BLaER1 (cell line): ENCODE data around the gene CD247.

Source experiments
- H3K27ac ChIP-seq: shearing (Covaris generic); formaldehyde crosslinking; 2 replicates; pipeline ENCODE4 v1.8.1; 2022
- H3K27me3 ChIP-seq: shearing (Covaris generic); formaldehyde crosslinking; 2 replicates; pipeline ENCODE4 v1.8.1; 2022
- H3K36me3 ChIP-seq: shearing (Covaris generic); formaldehyde crosslinking; 2 replicates; pipeline ENCODE4 v1.8.1; 2022
- H3K4me1 ChIP-seq: shearing (Covaris generic); formaldehyde crosslinking; 2 replicates; pipeline ENCODE4 v1.8.1; 2022
- H3K4me2 ChIP-seq: shearing (Covaris generic); formaldehyde crosslinking; 2 replicates; pipeline ENCODE4 v1.8.1; 2022
- H3K4me3 ChIP-seq: shearing (Covaris generic); formaldehyde crosslinking; 2 replicates; pipeline ENCODE4 v1.8.1; 2022
- H3K9ac ChIP-seq: shearing (Covaris generic); formaldehyde crosslinking; 2 replicates; pipeline ENCODE4 v1.8.1; 2022
- H3K9me3 ChIP-seq: shearing (Covaris generic); formaldehyde crosslinking; 2 replicates; pipeline ENCODE4 v1.8.1; 2022
- H4K20me1 ChIP-seq: shearing (Covaris generic); formaldehyde crosslinking; 2 replicates; pipeline ENCODE4 v1.8.1; 2022
- Cebpa-rat ChIP-seq: shearing (Covaris generic); IDR thresholded peaks from 2 replicates; pipeline ENCODE4 v1.8.1; 2022

Gene CD247

GRCh38 chr1:167526667-167527383 lies 8.5 kb upstream of the CD247 start:
- Histone ChIP-seq H3K27ac (no peak overlapping the region), H4K20me1 (no peaks in the 10 kb centered on the region), H3K36me3 (no peaks in the 10 kb centered on the region), H3K27me3 (no peaks in the 10 kb centered on the region), H3K9ac (no peak overlapping the region), H3K9me3 (peaks cover 10% of the 10 kb centered on the region; the same call in 1 of the 2 replicates), H3K4me2 (no peak overlapping the region), H3K4me1 (no peaks in the 10 kb centered on the region), H3K4me3 (no peak overlapping the region)
- no peak for TF ChIP-seq Cebpa-rat

DNA sequence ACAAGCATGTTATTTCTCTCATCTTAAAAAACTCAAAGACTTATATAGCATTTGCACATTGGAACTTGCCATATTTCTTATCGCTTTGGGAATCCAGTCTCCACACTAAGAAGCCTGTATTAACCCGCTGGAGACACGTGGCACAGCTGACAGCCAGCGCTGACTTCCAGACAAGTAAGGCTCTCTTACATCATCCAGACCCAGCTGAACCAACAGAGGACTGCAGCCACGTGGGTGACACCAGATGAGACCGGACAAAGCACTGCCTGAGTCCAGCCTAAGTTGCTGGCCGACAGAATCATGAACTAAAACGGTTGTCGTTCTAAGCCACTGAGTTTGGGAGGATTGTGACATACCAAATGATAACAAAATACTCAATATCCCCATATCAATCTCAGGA lies 6.3 kb upstream of the CD247 start:
- Histone ChIP-seq H3K4me3 (no peak overlapping the region), H3K36me3 (no peaks in the 10 kb centered on the region), H4K20me1 (no peaks in the 10 kb centered on the region), H3K9ac (no peak overlapping the region), H3K27me3 (no peaks in the 10 kb centered on the region), H3K4me2 (no peak overlapping the region), H3K27ac (no peak overlapping the region), H3K4me1 (no peaks in the 10 kb centered on the region), H3K9me3 (peaks cover 10% of the 10 kb centered on the region; the same call in 1 of the 2 replicates)
- TF ChIP-seq Cebpa-rat, result no peak

- TF ChIP-seq Cebpa-rat, result no peak
- Histone ChIP-seq H3K9ac (no peak overlapping the region), H3K27me3 (no peaks in the 10 kb centered on the region), H3K4me1 (peaks cover 5% of the 10 kb centered on the region), H3K36me3 (no peaks in the 10 kb centered on the region), H3K9me3 (peaks cover 10% of the 10 kb centered on the region; the same call in 1 of the 2 replicates), H3K4me2 (no peak overlapping the region), H3K27ac (no peak overlapping the region), H4K20me1 (no peaks in the 10 kb centered on the region), H3K4me3 (no peak overlapping the region)
Measured at GRCh38 chr1:167522246-167522645, 3.9 kb upstream of the CD247 start.

- H4K20me1 ChIP-seq, result no peaks in the 10 kb centered on the region
- no peaks in the 10 kb centered on the region for H3K36me3 ChIP-seq
- no peaks in the 10 kb centered on the region for H3K27me3 ChIP-seq
- H3K4me3 ChIP-seq, result no peak overlapping the region
- no peak overlapping the region for H3K4me2 ChIP-seq
- peaks cover 12% of the 10 kb centered on the region for H3K4me1 ChIP-seq
- H3K9me3 ChIP-seq, result peaks cover 10% of the 10 kb centered on the region; the same call in 1 of the 2 replicates
- no peak overlapping the region for H3K27ac ChIP-seq
- no peak for TF ChIP-seq Cebpa-rat
- no peak overlapping the region for H3K9ac ChIP-seq
Measured at GRCh38 chr1:167520711-167521206, 2.4 kb upstream of the CD247 start.

DNA sequence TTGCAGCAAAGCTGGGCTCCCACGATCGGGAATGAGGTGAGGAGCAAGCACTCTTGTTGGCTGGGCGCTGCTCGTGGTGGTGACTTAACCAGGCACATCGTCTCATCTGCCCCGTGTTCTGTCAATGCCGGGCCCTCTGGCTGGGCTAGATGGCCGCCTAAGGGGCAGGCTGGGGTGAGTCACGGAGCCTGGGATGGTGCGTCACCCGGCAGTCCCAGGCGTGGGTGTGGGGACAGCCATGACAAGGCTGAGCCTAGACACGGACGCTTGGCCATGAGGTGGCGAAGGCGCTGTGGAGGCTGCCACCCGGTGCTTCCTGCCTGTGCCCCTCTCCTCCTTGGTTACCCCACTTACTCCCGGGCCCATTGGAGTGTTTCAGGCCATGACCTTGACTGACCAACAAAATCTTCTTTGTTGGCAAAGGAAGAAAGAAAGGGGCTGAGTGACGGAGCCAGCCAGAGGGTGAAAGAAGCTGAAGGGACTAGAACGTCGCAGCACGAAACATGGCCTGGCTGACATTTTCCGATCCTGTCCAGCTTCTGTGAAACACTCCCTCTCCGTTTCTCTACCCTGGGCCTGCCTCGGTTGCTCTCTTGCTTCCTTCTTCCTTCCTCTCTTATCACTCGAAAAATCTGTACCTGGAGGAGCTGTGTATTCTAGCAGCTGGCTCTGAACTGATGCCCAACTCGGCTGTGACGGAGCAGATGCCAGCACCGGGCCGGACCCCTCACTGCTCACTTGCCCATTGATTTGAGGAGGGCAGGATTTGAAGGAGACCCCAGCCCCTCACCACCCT lies 596 bp downstream of the CD247 start:
- Histone ChIP-seq H3K9me3 (no peaks in the 10 kb centered on the region), H3K4me2 (peak overlapping the region; percentile 21; the same call in 1 of the 2 replicates), H3K4me3 (no peak overlapping the region), H3K9ac (no peak overlapping the region), H3K27ac (no peak overlapping the region), H3K36me3 (no peaks in the 10 kb centered on the region), H3K27me3 (no peaks in the 10 kb centered on the region), H3K4me1 (peaks cover 12% of the 10 kb centered on the region), H4K20me1 (no peaks in the 10 kb centered on the region)
- TF ChIP-seq Cebpa-rat, result no peak

DNA sequence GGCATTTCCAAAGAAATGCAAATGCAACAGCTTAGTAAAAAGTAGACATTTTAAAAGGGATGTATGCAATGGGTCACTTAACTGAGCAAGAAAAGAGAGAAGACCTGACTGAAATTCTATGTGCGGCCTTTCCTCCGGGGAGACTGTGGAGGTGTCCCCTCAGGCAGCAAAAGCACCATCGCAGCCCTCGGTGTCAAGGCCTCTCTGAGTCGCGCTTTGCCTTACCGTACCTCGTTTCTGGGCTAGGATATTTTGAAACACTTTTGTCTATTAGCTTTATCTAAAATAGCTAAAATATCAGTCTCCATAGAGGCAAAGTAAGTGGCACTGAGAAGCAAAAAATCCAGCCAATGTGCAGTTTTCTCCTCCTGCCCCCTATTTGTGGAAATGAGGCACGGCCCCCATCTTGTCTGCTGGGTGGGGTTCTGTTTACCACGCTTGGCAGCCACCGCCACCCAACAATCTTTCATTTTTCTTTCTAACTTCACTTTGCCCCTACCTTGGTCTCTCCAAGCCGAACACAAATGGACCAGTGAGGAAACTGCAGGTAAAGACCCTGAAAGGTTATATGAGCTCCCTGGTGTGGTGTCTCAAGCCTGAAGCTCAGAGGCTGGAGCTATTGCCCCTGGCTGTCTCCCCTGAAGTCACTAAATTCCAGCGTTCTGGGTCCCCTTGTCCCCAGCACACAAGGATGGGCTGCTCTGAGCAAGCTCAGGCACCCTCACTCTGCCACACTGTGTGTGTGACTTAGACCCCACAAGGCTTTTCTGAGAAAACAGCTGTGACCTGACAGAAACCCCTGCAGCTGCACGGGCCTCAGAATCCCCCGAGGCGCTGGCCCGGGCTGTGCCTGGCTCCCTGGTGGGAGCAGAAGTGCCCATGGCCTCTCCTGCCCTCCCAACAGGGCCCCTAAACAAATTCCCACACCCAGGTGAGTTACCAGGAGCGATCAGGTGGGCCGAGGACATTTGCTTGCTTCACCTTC lies 1.6 kb downstream of the CD247 start:
- no peak overlapping the region for H3K27ac ChIP-seq
- TF ChIP-seq Cebpa-rat, result no peak
- H3K4me3 ChIP-seq, result no peak overlapping the region
- H3K36me3 ChIP-seq, result no peaks in the 10 kb centered on the region
- no peaks in the 10 kb centered on the region for H4K20me1 ChIP-seq
- H3K4me1 ChIP-seq, result peaks cover 12% of the 10 kb centered on the region
- no peaks in the 10 kb centered on the region for H3K27me3 ChIP-seq
- peak overlapping the region; percentile 21; the same call in 1 of the 2 replicates for H3K4me2 ChIP-seq
- no peaks in the 10 kb centered on the region for H3K9me3 ChIP-seq
- no peak overlapping the region for H3K9ac ChIP-seq

- H3K36me3 ChIP-seq, result no peaks in the 10 kb centered on the region
- H3K27me3 ChIP-seq, result no peaks in the 10 kb centered on the region
- no peaks in the 10 kb centered on the region for H4K20me1 ChIP-seq
- no peak overlapping the region for H3K27ac ChIP-seq
- no peak for TF ChIP-seq Cebpa-rat
- no peak overlapping the region for H3K4me2 ChIP-seq
- no peak overlapping the region for H3K9ac ChIP-seq
- no peak overlapping the region for H3K4me3 ChIP-seq
- peaks cover 12% of the 10 kb centered on the region for H3K4me1 ChIP-seq
- H3K9me3 ChIP-seq, result no peaks in the 10 kb centered on the region
Measured at GRCh38 chr1:167515893-167516321, 2.4 kb downstream of the CD247 start.

DNA sequence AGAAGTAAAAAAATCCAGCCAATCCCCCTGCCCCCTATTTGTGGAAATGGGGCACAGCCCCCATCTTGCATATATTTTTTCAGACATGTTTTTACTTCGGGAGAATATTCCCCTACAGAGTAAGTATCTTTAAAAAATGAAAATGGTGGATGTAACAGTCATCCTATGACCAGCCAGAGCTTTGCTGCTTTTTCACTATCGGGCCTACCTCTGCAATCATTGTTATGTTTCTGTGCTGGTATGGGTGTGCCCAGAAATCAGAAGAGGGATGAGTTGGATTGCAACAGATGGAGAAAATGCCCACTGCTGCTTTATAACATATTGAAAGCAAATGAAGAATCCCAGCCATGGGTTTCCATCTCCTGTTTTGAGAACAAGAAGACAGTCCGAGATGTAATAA lies 2.9 kb downstream of the CD247 start:
- Histone ChIP-seq H3K4me1 (peaks cover 12% of the 10 kb centered on the region), H3K9me3 (no peaks in the 10 kb centered on the region), H3K4me3 (no peak overlapping the region), H4K20me1 (no peaks in the 10 kb centered on the region), H3K27ac (no peak overlapping the region), H3K36me3 (no peaks in the 10 kb centered on the region), H3K4me2 (no peak overlapping the region), H3K27me3 (no peaks in the 10 kb centered on the region), H3K9ac (no peak overlapping the region)
- TF ChIP-seq Cebpa-rat, result no peak

GRCh38 chr1:167514288-167514687 lies 4.0 kb downstream of the CD247 start:
- TF ChIP-seq Cebpa-rat, result no peak
- H3K36me3 ChIP-seq, result no peaks in the 10 kb centered on the region

More at GRCh38 chr1:167514288-167514687, 4.0 kb downstream of the CD247 start:
- Histone ChIP-seq H3K4me2 (no peak overlapping the region), H3K9me3 (no peaks in the 10 kb centered on the region), H3K9ac (no peak overlapping the region), H3K27ac (no peak overlapping the region), H4K20me1 (no peaks in the 10 kb centered on the region), H3K27me3 (no peaks in the 10 kb centered on the region), H3K4me3 (no peak overlapping the region), H3K4me1 (peaks cover 12% of the 10 kb centered on the region)
